ELF-1 (cell line): Measurements from ENCODE around the gene FAM89B.

Source experiments
- DNase-seq: peaks from one replicate; pipeline ENCODE4 v3.0.0-alpha.2; 2016; ENCODE audit warnings: low read depth, low spot score

Gene FAM89B

GRCh38 chr11:65588199-65589054, 16.1 kb downstream of the FAM89B start:
- DNase-seq: peak; percentile 79

DNA sequence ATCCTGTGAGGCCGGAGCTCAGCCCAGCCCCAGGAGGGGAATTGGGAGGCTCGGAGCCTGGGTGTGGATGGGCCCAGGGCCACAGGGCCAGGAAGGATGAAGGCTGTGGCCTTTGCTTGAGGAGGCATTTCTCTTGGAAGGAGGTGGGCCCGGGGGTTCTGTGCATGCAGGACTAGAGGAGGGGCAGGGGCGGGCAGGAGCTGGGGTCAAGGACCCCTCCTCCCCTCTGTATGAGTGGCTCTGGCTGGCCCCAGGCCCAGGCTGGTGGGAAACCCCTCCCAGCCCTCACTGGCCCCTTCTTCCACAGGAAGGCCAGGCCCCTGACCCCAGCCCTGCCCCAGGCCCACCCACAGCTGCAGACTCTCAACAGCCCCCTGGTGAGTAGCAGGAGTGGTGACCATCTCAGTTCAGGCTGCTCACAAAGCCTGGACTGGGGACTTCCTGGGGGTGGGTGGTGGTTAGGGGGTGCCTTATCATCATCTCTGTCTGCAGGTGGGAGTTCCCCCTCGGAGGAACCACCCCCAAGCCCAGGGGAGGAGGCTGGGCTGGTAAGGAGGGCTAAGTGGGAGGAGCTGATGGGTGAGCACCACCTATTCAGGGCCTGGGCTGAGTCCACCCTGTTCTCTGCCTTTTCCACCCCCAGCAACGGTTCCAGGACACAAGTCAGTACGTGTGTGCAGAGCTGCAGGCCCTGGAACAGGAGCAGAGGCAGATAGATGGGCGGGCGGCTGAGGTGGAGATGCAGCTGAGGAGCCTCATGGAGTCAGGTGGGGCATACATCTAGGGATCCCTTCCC, 17.3 kb downstream of the FAM89B start:
- no peak for DNase-seq

DNA sequence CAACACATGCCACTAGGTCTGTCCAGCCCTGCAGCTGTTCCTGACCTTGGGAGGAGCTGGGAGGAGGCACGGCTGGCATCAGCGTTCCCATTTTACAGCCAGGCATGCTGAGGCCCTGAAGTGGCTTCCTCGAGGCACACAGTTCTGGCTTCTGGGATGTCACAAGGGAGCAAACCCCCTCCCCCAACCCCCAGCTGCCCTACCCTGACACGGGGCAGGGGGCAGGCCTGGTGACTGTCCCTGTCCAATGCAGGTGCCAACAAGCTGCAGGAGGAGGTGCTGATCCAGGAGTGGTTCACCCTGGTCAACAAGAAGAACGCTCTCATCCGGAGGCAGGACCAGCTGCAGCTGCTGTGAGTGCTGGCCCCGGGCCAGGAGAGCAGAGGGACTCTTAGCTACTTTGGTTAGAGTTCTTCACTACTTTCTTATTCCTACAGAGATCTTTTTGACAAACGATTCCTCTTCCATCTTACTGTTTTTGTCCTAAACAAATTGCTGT, 18.0 kb downstream of the FAM89B start:
- no peak for DNase-seq

- peak; percentile 85 for DNase-seq
Observed at GRCh38 chr11:65591939-65592857, 19.9 kb downstream of the FAM89B start.

DNA sequence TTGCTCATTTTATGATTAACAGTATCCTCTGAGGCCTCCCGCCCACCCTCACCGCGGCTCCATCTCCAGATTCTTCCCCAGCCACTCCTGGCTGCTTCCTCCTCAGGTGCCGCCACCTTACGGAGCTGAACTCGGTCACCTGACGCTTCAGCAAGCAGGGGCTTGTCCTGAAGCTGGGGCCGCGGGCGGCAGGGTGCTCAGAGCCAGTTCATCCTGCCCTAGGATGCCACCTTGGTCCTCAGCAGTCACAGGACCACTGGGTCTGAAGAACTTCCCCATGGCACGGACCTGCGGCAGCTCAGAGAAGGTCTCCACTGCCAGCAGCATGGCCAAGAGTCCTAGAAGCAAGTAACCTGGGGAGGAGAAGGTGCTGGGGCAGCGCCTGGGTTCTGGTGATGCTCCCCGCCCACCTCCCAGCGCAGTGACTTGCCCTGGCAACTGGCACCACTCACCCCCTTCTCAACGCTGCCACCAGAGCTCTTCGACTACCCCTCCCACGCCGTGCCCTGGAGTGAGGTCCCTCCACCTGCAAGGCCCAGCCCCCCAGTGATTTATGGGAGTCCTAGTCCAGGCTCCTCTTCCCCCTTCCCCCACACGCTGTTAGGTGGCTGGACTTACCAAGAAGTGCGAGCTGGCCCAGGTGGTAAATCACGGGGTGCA, 20.6 kb downstream of the FAM89B start:
- DNase-seq: no peak

DNA sequence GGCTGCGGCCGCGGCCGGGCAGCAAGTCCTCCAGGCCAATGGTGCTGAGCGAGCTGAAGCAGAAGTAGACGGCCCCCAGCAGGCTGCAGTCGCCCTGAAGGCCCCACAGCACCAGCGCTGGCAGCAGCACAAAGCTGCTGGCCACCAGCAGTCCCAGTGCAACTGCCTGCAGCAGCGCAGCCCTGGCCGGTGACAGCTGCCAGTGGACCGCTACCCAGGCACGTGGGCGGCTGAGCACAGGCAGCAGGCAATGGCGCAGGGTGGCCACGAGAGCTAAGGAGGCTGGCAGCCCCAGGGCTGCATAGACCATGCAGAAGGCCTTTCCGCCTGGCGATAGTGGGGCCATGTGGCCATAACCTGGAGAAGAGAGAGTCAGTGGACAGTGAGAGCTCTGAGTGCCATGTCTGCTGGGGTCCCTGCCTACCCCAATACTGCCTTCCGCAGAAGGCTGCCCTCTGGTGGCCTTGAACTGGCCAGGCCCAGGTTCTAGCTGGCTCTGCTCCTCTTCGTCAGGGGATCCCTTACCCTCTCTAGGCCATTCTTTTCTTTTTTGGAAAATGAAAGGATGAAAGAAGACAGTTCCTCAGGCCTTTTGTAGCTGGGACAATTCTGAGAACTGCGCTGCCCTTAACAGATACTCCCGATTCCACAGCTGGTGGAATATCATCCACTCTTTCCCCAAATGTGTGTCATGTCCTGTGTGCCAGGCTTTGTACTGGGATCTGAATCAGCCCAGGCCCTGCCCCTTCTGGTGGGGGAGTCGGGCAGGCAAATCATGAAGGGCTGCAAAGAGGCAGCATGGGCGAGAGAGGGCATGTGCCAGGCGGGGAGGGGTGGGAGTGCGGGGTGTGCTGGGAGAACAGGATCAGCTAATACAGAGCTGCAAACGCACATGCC, 21.4 kb downstream of the FAM89B start:
- peak; percentile 64 for DNase-seq

GRCh38 chr11:65595131-65595530, 22.8 kb downstream of the FAM89B start:
- no peak for DNase-seq

- DNase-seq: no peak
Observed at GRCh38 chr11:65595543-65596281, 23.4 kb downstream of the FAM89B start, which contains the start of gene KCNK7. KCNK7 (minus strand) TSS chr11:65595800; CDS start chr11:65595772, 28 bp downstream.

GRCh38 chr11:65596520-65596919, 24.2 kb downstream of the FAM89B start:
- no peak for DNase-seq

DNA sequence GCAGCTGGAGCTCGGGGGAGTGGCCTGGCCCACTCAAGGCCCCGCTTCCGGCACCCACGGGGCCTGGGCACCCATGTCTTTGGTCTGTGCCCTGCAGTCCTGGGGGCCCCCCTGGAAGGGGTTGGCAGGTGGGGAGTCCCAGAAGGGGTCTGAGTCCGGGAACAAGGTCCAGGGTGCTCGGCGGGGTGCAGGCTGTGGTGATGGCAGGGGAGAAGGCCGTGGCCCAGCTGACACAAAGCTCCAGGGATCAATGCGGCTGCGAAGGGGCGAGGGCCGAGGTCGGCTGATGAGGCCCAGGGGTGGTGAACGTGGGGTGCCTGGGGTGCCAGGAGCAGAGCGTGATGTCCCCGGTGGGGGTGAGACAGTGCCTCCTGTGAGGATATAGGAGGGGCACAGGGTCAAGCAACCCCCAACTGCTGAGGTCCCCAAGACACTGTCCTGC, 25.9 kb downstream of the FAM89B start:
- no peak for DNase-seq

- no peak for DNase-seq
Observed at GRCh38 chr11:65599216-65599954, 27.0 kb downstream of the FAM89B start.

DNA sequence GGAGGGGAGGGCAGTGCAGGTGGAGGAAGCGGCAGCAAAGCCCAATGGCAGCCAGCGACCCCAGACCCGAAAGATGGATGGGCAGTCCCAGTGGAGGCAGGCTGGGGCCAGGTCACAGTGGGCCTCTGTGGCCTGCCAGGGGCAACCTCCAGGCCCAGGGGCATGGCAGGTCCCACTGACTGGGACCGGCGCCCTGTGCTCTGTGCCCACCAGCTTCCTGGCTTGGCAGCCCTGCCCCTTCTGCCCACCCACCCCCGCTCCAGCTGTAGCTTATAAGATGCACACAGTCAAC, 27.6 kb downstream of the FAM89B start:
- DNase-seq: no peak

DNA sequence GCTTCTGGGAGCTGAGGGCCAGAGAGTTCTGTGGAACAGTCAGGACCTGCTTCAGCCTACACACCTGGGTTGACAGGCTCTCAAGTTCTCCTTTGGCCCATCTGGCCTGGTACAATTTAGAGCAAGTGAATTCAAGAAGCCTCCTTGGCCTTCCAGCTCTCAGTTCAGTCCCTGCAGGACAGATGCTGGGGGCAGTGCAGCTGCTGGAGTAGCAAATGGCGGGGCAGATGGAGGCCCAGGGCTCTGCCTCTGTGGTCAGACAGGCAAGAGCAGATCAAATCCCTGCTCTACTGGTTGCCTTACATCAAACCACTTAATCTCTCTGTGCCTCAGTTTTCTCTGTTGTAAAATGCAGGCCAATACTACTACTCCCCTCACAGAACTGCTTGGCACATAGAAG, 31.9 kb downstream of the FAM89B start:
- no peak for DNase-seq

- DNase-seq: peak; percentile 100
Observed at GRCh38 chr11:65606876-65607613, 34.7 kb downstream of the FAM89B start.

- no peak for DNase-seq
Observed at GRCh38 chr11:65607614-65608426, 35.5 kb downstream of the FAM89B start.

GRCh38 chr11:65609229-65609628, 36.9 kb downstream of the FAM89B start:
- DNase-seq: no peak

- DNase-seq: no peak
Observed at GRCh38 chr11:65609665-65610064, 37.3 kb downstream of the FAM89B start.
